ENCODE measurements around the gene HMGCS2.

DNA sequence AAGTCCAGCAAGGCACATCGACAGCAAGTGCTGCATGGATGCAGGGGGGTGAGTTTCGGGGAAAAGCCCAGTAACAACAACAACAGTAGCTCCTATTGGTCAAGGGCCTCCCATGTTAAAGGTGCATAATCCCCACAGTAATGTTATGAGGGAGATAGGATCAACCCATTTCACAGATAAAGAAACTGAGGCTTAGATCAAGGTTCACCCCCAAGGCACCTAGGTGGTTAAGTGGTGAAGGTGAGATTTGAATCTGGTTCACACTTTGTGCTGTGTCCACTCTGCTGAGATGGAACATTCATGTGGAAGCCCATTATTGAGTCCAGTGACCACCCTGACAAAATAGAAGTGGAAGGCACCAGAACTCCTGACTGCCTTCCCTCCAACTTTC is 32.1 kb downstream of the HMGCS2 start:
- TF ChIP-seq, protein P1, sequence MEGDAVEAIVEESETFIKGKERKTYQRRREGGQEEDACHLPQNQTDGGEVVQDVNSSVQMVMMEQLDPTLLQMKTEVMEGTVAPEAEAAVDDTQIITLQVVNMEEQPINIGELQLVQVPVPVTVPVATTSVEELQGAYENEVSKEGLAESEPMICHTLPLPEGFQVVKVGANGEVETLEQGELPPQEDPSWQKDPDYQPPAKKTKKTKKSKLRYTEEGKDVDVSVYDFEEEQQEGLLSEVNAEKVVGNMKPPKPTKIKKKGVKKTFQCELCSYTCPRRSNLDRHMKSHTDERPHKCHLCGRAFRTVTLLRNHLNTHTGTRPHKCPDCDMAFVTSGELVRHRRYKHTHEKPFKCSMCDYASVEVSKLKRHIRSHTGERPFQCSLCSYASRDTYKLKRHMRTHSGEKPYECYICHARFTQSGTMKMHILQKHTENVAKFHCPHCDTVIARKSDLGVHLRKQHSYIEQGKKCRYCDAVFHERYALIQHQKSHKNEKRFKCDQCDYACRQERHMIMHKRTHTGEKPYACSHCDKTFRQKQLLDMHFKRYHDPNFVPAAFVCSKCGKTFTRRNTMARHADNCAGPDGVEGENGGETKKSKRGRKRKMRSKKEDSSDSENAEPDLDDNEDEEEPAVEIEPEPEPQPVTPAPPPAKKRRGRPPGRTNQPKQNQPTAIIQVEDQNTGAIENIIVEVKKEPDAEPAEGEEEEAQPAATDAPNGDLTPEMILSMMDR (IDR thresholded peaks at IDR 0.05) = no peak
- TF ChIP-seq HOXA7 (CRISPR knock-in tag; IDR thresholded peaks at IDR 0.05) = no peak

All from A549 (cell line).